Activated CD4-positive, alpha-beta memory T cell treated with anti-CD3 and anti-CD28 coated beads for 36 hours (primary cell): Measurements from ENCODE around the gene CACNA2D2. TPM values are rescaled to one million over a fixed set of nuclear protein-coding genes. Genes with fewer than 3 reads are reported as not detected.

Source experiments
- CTCF ChIA-PET: fragments of 350-600 bp; sonication (Branson Sonifier 250); formaldehyde crosslinking; loops from one replicate; lab custom pipeline; 2021; ENCODE audit warnings: antibody characterized with exemption, inconsistent platforms; lab: Charles Lee
- POLR2A ChIA-PET: fragments of 350-600 bp; sonication (Branson Sonifier 250); formaldehyde crosslinking; loops from one replicate; lab custom pipeline; 2021; ENCODE audit warnings: antibody characterized with exemption; lab: Charles Lee
- DNase-seq: peaks from one replicate; pipeline ENCODE4 v3.0.0-alpha.2; 2020
- H3K27ac Mint-ChIP-seq: one replicate; pipeline ENCODE4 v1.8.0; 2021; ENCODE audit warnings: mixed read lengths
- H3K27me3 Mint-ChIP-seq: one replicate; pipeline ENCODE4 v1.8.0; 2021; ENCODE audit warnings: mixed read lengths
- H3K36me3 Mint-ChIP-seq: one replicate; pipeline ENCODE4 v1.8.0; 2021; ENCODE audit warnings: mixed read lengths
- H3K4me1 Mint-ChIP-seq: one replicate; pipeline ENCODE4 v1.8.0; 2021; ENCODE audit warnings: low read depth, mixed read lengths
- H3K4me3 Mint-ChIP-seq: one replicate; pipeline ENCODE4 v1.8.0; 2021; ENCODE audit warnings: mild to moderate bottlenecking, mixed read lengths
- H3K9me3 Mint-ChIP-seq: one replicate; pipeline ENCODE4 v1.8.0; 2021; ENCODE audit warnings: mixed read lengths
- intact Hi-C: fragments of 100-400 bp; cut with micrococcal nuclease; formaldehyde crosslinking; loops from one replicate; pipeline ENCODE4 v1.15.1; 2023
- total RNA-seq, 2 experiments: library from RNA; stranded (reverse); gene quantifications; one replicate each; pipeline ENCODE4 v1.2.3, GENCODE V29; 2021

Gene CACNA2D2
- total RNA-seq, 2 experiments from 2014 or later: 0.63 to 0.69 TPM

DNA sequence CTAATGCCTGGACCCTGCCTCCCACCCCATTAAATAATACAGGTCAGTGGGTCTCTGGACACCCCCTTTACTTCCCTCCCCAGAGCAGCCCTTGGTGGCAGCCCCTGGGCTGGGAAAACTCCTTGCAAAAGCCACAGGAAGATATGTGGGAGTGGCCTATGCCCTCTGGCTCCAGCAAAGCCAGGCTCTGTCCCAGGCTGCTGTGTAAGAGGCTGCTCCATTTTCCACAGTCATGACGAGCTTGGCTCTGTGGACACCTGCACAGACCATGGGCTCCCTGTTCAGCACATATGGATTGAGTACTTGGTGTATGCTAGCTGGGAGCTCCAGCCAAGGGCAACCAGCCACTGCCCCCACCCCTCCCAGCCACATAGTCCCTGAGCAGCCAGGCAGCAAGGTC lies 13.0 kb downstream of the CACNA2D2 start:
- no peaks in the 10 kb centered on the region for H3K27me3 Mint-ChIP-seq
- H3K4me1 Mint-ChIP-seq: peaks cover 12% of the 10 kb centered on the region
- ChIA-PET CTCF (no interaction called here), POLR2A (no interaction called here)
- H3K36me3 Mint-ChIP-seq: no peaks in the 10 kb centered on the region
- no peak for DNase-seq
- no peaks in the 10 kb centered on the region for H3K9me3 Mint-ChIP-seq
- no peak overlapping the region for H3K4me3 Mint-ChIP-seq
- H3K27ac Mint-ChIP-seq: no peak overlapping the region
- intact Hi-C loops: no loop called here

DNA sequence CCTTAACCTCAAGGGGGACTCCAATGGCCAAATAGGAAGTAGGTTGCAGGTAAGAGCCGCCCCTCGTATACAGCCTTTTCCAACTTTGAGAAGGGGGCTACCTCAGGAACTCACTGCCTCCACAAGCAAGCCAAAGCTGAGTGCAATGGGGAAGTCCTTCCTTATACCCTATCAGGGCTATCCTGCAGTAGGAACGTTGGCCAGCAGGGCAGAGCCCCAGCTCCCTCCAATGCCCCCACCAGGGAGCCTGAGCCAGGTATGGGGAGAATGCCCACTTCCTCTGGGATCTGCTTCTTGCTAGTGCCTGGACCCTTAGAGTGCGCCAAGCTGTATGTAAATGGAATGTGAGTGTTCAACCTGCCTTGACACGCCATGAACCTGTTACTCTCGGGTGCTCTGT lies 16.3 kb downstream of the CACNA2D2 start:
- CTCF ChIA-PET: no interaction called here
- DNase-seq: no peak

DNA sequence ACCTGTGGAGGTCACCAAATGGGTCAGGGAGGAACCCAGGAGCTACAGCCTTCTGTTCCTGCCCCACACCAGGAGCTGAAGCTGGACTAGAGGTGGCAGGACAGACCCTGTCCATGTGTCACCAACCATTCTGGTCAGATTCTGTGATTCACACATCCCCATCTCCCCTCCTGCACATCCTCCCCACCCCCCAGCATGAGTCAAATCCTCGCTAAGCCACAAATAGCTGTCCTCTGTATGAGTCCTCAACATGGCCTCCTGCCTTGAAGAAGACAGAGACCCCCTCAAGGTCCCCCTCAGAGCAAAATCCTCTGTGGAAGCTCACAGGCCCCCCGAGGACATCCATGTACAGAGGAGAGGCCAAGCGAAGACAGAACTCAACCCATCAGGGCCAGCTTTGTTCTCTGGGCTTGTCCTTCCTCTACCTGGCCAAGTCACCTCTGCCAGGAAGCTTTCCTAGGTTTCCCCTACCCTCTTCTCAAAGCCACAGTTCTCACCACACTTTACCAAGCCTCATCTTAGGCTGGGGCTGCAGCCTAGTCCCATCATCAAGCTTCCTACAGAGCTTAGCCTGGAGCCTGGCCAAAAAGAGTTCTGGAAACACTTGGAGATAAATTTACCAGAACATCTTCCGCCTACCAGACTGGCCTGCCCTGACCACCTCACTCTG lies 17.1 kb downstream of the CACNA2D2 start:
- DNase-seq: peak; percentile 40
- Mint-ChIP-seq H3K27me3 (no peaks in the 10 kb centered on the region), H3K4me3 (no peak overlapping the region), H3K27ac (no peak overlapping the region), H3K9me3 (no peaks in the 10 kb centered on the region), H3K36me3 (no peaks in the 10 kb centered on the region), H3K4me1 (peaks cover 12% of the 10 kb centered on the region)
- POLR2A ChIA-PET: no interaction called here
- intact Hi-C loops: no loop called here
- CTCF ChIA-PET: no interaction called here

More for the DNA sequence above, 16.3 kb downstream of the CACNA2D2 start:
- H3K36me3 Mint-ChIP-seq: no peaks in the 10 kb centered on the region
- H3K27ac Mint-ChIP-seq: no peak overlapping the region
- H3K9me3 Mint-ChIP-seq: no peaks in the 10 kb centered on the region
- peaks cover 8% of the 10 kb centered on the region for H3K4me1 Mint-ChIP-seq
- H3K27me3 Mint-ChIP-seq: no peaks in the 10 kb centered on the region
- H3K4me3 Mint-ChIP-seq: no peak overlapping the region
- POLR2A ChIA-PET: no interaction called here
- intact Hi-C loops: no loop called here

DNA sequence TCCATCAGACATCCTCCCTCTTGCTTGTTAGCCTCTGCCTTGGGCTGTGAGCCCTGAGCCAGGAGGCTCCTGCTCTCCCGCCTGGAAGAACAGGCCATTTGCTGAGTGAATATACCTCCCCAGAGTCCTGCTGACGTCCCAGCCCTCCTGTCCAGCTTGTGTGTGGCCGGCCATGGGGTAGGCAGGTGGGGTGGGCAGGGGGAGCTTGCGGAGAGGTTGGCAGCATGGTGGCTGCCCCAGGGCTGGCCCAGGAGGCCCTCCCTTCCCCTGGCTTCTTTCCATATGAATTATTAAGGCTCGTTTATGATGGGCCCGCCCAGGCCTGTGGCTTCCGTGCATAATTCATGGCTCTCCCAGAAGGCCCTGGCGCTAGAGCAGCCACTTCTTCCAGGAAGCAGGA lies 18.7 kb downstream of the CACNA2D2 start:
- intact Hi-C loops: no loop called here
- Mint-ChIP-seq H3K27me3 (no peaks in the 10 kb centered on the region), H3K9me3 (no peaks in the 10 kb centered on the region), H3K27ac (no peak overlapping the region), H3K4me1 (peaks cover 13% of the 10 kb centered on the region), H3K36me3 (no peaks in the 10 kb centered on the region), H3K4me3 (no peak overlapping the region)
- ChIA-PET CTCF (no interaction called here), POLR2A (no interaction called here)
- DNase-seq: no peak

DNA sequence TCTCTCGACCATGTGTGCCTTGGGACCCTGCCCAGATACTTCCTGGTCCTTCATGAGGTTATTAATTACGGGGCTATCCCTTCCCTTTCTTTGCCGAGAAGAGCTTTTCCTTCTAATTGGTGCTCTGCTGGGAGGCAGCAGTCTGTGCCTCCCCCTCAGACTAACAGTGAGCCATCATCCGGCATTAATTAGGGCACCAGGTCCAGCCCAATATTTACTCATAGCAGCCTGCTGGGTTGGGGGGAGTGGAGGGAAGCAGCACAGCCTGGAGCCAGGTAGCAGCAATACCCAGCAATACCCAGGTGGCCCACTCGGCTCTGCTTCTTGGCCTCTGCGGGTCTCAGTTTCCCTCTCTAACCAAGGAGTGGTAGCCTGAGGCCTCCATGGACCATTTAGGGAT lies 20.1 kb downstream of the CACNA2D2 start:
- no peaks in the 10 kb centered on the region for H3K36me3 Mint-ChIP-seq
- no peaks in the 10 kb centered on the region for H3K9me3 Mint-ChIP-seq
- no peak for DNase-seq
- H3K4me1 Mint-ChIP-seq: peaks cover 13% of the 10 kb centered on the region
- H3K27me3 Mint-ChIP-seq: no peaks in the 10 kb centered on the region
- H3K4me3 Mint-ChIP-seq: no peak overlapping the region
- intact Hi-C loops: no loop called here
- CTCF ChIA-PET: interaction anchor here (1.6 kb wide), 1 partner anchor 59 kb away, joined by 3 read pairs; no protein-coding TSS in a partner anchor
- H3K27ac Mint-ChIP-seq: no peak overlapping the region
- POLR2A ChIA-PET: no interaction called here

DNA sequence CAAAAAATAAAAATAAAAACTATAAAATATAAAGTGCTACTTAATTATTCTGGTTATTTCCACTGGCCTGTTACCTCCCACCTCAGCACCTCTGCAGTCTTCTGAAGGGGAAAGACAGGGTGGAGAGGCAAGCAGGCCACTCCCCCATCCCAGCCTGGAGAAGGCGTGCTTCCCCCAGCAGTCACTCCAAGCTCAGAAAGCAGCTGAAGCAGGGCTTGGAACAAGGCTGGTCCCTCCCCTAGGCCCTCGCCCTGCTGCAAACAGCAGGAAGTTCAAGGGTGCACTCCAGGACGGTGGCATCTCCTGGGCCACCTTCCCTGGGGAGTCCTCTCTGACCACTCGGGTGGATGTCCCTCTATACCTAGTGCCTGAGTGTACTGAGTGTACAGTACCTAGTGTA lies 21.4 kb downstream of the CACNA2D2 start:
- no peak overlapping the region for H3K27ac Mint-ChIP-seq
- ChIA-PET CTCF (interaction anchor here (1.6 kb wide), 1 partner anchor 61 kb away, joined by 3 read pairs; no protein-coding TSS in a partner anchor), POLR2A (no interaction called here)
- DNase-seq: no peak
- H3K27me3 Mint-ChIP-seq: no peaks in the 10 kb centered on the region
- H3K9me3 Mint-ChIP-seq: no peaks in the 10 kb centered on the region
- no peaks in the 10 kb centered on the region for H3K36me3 Mint-ChIP-seq
- intact Hi-C loops: no loop called here
- peaks cover 13% of the 10 kb centered on the region for H3K4me1 Mint-ChIP-seq
- H3K4me3 Mint-ChIP-seq: no peak overlapping the region

DNA sequence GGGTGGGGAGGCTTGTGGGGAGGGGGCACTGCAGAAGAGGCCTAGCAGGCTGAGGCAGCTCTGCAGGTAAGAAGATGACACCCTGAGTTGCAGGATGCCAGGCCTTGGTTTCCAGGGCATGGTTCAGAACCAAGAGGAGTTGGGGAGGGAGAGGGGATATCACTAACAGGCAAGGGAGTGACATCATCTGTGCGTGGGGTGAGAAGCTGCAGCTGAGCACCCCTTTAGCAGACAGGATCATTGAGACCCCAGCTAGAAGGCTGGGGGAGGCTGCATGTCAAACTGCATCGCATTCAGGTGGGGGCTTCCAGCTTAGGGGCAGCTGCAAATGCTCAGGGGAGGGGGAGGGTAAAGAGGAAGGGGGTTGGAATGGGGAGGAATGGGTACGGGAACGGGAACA lies 23.0 kb downstream of the CACNA2D2 start:
- POLR2A ChIA-PET: no interaction called here
- intact Hi-C loops: no loop called here
- Mint-ChIP-seq H3K9me3 (no peaks in the 10 kb centered on the region), H3K4me3 (no peak overlapping the region), H3K36me3 (no peaks in the 10 kb centered on the region), H3K27ac (no peak overlapping the region), H3K4me1 (peaks cover 13% of the 10 kb centered on the region), H3K27me3 (no peaks in the 10 kb centered on the region)
- CTCF ChIA-PET: no interaction called here
- DNase-seq: no peak

DNA sequence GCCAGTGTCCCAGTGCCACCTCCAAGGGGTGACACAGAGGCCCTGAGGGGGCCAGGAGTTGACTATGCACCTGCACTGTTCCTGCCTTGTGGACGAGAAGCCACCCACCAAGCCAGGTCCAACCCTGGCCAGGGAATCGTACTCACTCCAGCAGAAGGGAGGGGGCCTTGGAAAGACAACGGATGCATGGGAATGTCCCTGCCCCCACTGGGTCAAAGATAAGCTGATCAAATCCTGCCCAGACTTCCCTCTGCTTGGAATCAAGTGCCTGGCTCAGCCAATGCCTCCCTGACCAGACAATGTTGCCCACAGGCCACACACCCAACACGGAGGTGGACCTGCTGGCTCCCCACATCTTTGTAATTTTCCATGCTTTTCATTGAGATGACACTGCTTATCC lies 23.9 kb downstream of the CACNA2D2 start:
- ChIA-PET CTCF (no interaction called here), POLR2A (no interaction called here)
- Mint-ChIP-seq H3K9me3 (no peaks in the 10 kb centered on the region), H3K27ac (no peak overlapping the region), H3K36me3 (no peaks in the 10 kb centered on the region), H3K4me1 (peaks cover 13% of the 10 kb centered on the region), H3K27me3 (no peaks in the 10 kb centered on the region), H3K4me3 (no peak overlapping the region)
- DNase-seq: no peak
- intact Hi-C loops: no loop called here

DNA sequence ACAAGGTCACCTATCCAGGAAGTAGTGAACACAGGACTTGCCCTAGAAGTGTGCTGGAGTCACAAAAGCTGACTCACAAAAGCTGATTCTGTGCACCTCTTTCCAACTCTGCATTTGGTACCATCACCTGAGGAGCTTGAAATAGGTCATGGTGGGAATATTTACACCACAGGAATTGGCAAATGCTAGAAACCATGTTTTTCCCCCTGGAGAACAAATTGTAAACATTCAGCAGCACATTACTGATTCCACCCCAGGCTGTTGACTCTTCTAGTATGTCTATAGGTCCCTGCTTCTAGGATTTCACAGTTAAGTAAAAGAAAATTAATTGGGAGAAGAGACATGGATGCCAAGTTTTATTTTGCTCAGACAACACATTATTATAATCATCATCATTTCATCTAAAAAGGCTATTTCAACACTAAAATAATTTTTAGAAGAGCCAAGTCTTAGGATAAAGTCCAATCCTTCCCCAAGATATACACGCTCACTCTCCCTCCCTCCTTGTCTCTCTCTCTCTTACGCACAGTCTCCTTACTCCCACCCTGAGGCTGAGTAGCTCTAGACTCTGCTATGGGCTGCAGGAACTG lies 24.7 kb downstream of the CACNA2D2 start:
- CTCF ChIA-PET: interaction anchor here (0.5 kb wide), 1 partner anchor 44 kb away, joined by 3 read pairs; no protein-coding TSS in a partner anchor
- H3K4me1 Mint-ChIP-seq: peaks cover 13% of the 10 kb centered on the region

DNA sequence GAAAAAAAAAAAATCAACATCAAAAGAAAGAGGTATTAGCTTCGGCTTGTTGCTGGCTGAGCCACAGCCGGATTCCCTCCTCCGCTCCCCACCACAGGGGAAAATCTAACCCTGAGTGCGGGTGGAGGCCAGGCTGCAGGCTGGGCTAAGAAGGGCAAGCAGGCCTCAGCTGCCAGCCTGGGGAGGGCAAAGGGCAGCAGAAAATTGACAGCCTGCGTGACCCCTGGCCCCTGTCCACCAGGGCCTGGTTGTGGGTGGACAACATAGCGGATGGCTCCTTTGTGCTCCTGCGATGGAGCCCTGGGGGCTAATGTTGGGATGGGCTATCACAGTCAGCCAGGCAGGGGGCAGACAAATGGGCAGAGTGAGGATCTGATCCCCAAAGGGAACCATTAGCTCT lies 25.4 kb downstream of the CACNA2D2 start:
- H3K9me3 Mint-ChIP-seq: no peaks in the 10 kb centered on the region
- H3K4me1 Mint-ChIP-seq: peaks cover 15% of the 10 kb centered on the region
- CTCF ChIA-PET: no interaction called here

More for the DNA sequence above, 24.7 kb downstream of the CACNA2D2 start:
- Mint-ChIP-seq H3K27me3 (no peaks in the 10 kb centered on the region), H3K4me3 (no peak overlapping the region), H3K36me3 (no peaks in the 10 kb centered on the region), H3K27ac (no peak overlapping the region), H3K9me3 (no peaks in the 10 kb centered on the region)
- DNase-seq: no peak
- intact Hi-C loops: no loop called here
- POLR2A ChIA-PET: no interaction called here

DNA sequence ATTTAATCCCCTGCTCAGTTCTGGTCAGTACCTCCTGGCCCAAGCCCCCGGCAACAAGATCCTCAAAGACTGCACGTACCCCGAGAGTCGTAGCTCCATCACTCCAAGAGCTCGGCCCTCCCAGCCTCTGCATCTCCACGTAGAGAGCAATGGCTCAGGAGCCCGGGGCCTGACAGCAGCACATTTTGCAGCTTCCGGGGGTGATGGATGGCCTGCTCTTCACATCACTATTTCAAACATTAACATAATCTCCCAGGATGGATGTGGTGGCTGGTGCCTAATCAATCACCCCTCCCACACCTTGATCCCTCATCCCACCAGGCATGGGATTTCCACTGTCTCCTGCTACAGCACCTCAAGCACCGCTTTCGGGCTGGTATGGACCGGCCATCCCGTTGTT lies 28.1 kb downstream of the CACNA2D2 start:
- Mint-ChIP-seq H3K36me3 (no peaks in the 10 kb centered on the region), H3K4me3 (no peak overlapping the region), H3K27ac (no peak overlapping the region), H3K4me1 (peaks cover 7% of the 10 kb centered on the region), H3K9me3 (no peaks in the 10 kb centered on the region), H3K27me3 (no peaks in the 10 kb centered on the region)
- DNase-seq: no peak
- POLR2A ChIA-PET: no interaction called here
- CTCF ChIA-PET: no interaction called here
- intact Hi-C loops: no loop called here

More for the DNA sequence above, 25.4 kb downstream of the CACNA2D2 start:
- intact Hi-C loops: no loop called here
- DNase-seq: no peak
- Mint-ChIP-seq H3K4me3 (no peak overlapping the region), H3K27ac (no peak overlapping the region), H3K27me3 (no peaks in the 10 kb centered on the region), H3K36me3 (no peaks in the 10 kb centered on the region)
- POLR2A ChIA-PET: no interaction called here

DNA sequence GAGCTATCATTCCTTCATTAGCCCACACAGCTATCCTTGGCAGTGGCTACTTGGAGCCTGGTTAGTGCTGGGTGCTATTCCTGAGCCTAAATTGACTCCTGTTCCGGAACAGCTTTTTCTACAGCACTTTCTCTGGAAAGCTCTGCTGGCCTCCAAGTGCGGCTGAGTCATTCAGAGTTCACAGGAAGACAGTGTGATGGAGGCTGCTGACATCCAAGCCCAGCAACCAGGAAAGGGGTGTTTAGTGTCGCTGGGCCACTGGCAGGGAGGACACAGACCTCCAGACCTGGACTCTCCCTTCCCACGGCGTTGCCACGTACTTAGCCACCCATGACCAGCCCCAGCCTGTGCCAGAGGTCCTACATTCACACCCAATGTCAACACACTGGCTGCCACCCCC lies 28.7 kb downstream of the CACNA2D2 start:
- H3K27ac Mint-ChIP-seq: no peak overlapping the region
- POLR2A ChIA-PET: no interaction called here
- no peak for DNase-seq
- no peaks in the 10 kb centered on the region for H3K36me3 Mint-ChIP-seq
- intact Hi-C loops: no loop called here
- no peaks in the 10 kb centered on the region for H3K27me3 Mint-ChIP-seq
- no peaks in the 10 kb centered on the region for H3K9me3 Mint-ChIP-seq
- H3K4me3 Mint-ChIP-seq: no peak overlapping the region
- CTCF ChIA-PET: no interaction called here
- peaks cover 6% of the 10 kb centered on the region for H3K4me1 Mint-ChIP-seq

DNA sequence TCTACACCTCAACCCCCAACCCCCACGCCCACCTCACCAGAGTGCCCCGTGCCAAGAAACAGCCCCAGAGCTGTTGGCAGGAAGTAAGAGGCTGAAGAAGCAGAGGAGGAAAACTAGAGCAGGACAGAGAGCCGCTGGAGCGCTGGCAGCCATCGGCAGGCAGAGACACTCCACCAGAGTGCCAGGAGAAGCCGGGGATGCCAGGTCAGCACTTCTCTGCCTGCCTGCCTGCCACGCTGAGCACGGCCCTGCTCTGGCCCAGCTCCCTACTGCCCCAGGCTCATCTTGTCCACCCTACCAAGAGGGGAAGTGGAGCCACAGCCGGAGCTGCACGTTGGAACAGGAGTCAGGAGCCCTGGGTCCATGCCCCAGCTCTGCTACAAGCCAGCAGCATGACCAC lies 29.7 kb downstream of the CACNA2D2 start:
- no peak for DNase-seq
- ChIA-PET CTCF (interaction anchor here (1.4 kb wide), 1 partner anchor 69 kb away, joined by 3 read pairs; no protein-coding TSS in a partner anchor), POLR2A (no interaction called here)
- Mint-ChIP-seq H3K27ac (no peak overlapping the region), H3K4me3 (no peak overlapping the region), H3K4me1 (peaks cover 6% of the 10 kb centered on the region), H3K27me3 (no peaks in the 10 kb centered on the region), H3K36me3 (no peaks in the 10 kb centered on the region), H3K9me3 (no peaks in the 10 kb centered on the region)
- intact Hi-C loops: no loop called here
